Small intestine (tissue), 7 donors: ENCODE data around the gene PLXNA4. TPM values are rescaled to one million over a fixed set of nuclear protein-coding genes. Genes with fewer than 3 reads are reported as not detected.
A peak's percentile ranks its signal among the peaks of the same experiment; 100 is the strongest.

Source experiments
- DNase-seq, 2 donors: peaks; one replicate each; pipeline versions ENCODE4 v3.0.0 to v3.0.0-alpha.2; 2013
- FAIRE-seq: peaks from 2 replicates; lab custom pipeline; 2012; peaks lifted over from hg19 to GRCh38; lab: Jason Lieb, UNC
- H3K27ac ChIP-seq, 3 donors: one replicate each; pipeline ENCODE4 v1.5.1; 2013; ENCODE audit warnings: low read length in 2 of 3, mild to moderate bottlenecking in 2 of 3, control low read depth in 1 of 3, inconsistent platforms in 1 of 3, low read depth in 1 of 3, moderate library complexity in 1 of 3
- H3K27me3 ChIP-seq, 3 donors: one replicate each; pipeline ENCODE4 v1.6.1; 2013; ENCODE audit warnings: low read length in 3 of 3, inconsistent platforms in 1 of 3; ENCODE audit not compliant: control insufficient read depth in 3 of 3, insufficient read depth in 3 of 3
- H3K36me3 ChIP-seq, 3 donors: one replicate each; pipeline ENCODE4 v1.6.1; 2013; ENCODE audit warnings: low read length in 3 of 3, inconsistent platforms in 1 of 3, low read depth in 1 of 3, mild to moderate bottlenecking in 1 of 3, moderate library complexity in 1 of 3; ENCODE audit not compliant: control insufficient read depth in 3 of 3, insufficient read depth in 2 of 3
- H3K4me1 ChIP-seq, 3 donors: one replicate each; pipeline ENCODE4 v1.6.1; 2013; ENCODE audit warnings: low read length in 2 of 3, inconsistent platforms in 1 of 3, low read depth in 1 of 3, mild to moderate bottlenecking in 1 of 3, moderate library complexity in 1 of 3; ENCODE audit not compliant: control insufficient read depth in 3 of 3, insufficient read depth in 2 of 3
- H3K4me3 ChIP-seq, 3 donors: one replicate each; pipeline ENCODE4 v1.5.1; 2013; ENCODE audit warnings: low read length in 3 of 3, control low read depth in 1 of 3, inconsistent platforms in 1 of 3, low read depth in 1 of 3, mild to moderate bottlenecking in 1 of 3, moderate library complexity in 1 of 3
- H3K9me3 ChIP-seq, 2 donors: one replicate each; pipeline ENCODE4 v1.6.1; 2013; ENCODE audit warnings: low read depth in 1 of 2, low read length in 1 of 2; ENCODE audit not compliant: control insufficient read depth in 2 of 2, insufficient read depth in 1 of 2
- WGBS, 3 donors: extraction: QIAGEN DNeasy Blood & Tissue Kit; methylation state at CpG; one replicate each; pipeline ENCODE4 v1.1.7; 2013; 5-methylcytosine and 5-hydroxymethylcytosine counted together
- polyA plus RNA-seq, 4 donors: library from polyadenylated mRNA; stranded (reverse) in 3 of 4; unstranded in 1 of 4; fragments of 200-250 nt in 3 of 4; fragments of 120-200 nt in 1 of 4; gene quantifications; one replicate each; pipeline versions ENCODE4 v1.2.1 to v1.2.3, GENCODE V29; 2013
- donor health status: healthy with polysubstance abuse.
- donor health status: control.
- donor health status: control.
- donor health status: Bipolar disorder and iron deficiency.
- donor health status: healthy.

Gene PLXNA4
- polyA plus RNA-seq, 4 donors = under 0.01 to 3.9 (median 1.2) TPM; not detected in 1

DNA sequence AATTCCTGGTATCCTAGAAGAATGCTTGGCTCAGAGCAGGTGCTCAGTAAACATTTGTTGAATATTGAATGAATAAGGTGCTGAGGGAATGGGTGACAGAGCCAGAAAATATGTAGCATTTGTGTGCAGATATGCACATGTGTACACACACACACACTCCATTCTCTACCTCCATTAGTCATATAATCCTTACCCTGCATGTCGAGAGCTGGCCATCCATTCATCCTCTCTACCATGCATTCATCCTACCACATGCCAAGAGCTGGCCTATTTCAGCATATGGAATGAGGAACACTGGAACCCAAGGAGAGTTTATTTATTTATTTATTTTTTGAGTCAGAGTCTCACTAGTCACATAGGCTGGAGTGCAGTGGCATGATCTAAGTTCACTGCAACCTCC is 284.8 kb downstream of the PLXNA4 start:
- DNase-seq (no peak), FAIRE-seq (no peak)
- Histone ChIP-seq H3K27me3 (peaks cover 0 to 2% (median 0%) of the 10 kb centered on the region in 3 donors), H3K4me3 (no peak overlapping the region), H3K9me3 (no peaks in the 10 kb centered on the region), H3K4me1 (no peaks in the 10 kb centered on the region), H3K27ac (no peak overlapping the region), H3K36me3 (no peaks in the 10 kb centered on the region)
- WGBS, 3 donors = 83 to 98% (median 93%) methylated on average over 1 of the region's 1 CpG

DNA sequence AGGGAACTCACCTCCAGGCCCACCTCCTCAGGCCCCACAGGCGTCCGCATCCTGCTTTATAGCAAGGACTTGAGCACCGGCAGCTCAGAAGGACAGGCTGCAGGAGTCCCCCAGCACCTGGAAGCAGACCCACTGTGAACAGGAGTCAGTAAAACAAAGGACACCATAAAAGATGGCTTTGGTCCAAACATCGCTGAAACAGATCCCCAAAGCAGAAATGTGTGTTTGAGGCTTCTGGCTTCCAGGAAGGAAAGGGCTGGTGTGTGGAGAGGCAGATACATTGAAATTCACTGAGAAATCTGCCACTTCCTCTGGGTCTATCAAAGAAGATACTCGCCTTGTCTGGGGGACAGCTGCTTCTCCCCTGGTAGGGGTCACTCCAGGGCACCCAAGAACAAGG is 286.2 kb downstream of the PLXNA4 start:
- Histone ChIP-seq H3K9me3 (no peaks in the 10 kb centered on the region), H3K4me3 (no peak overlapping the region), H3K27me3 (peaks cover 0 to 2% (median 0%) of the 10 kb centered on the region in 3 donors), H3K4me1 (no peaks in the 10 kb centered on the region), H3K27ac (no peak overlapping the region), H3K36me3 (no peaks in the 10 kb centered on the region)
- FAIRE-seq = no peak
- no peak for DNase-seq
- 69 to 78% (median 74%) methylated on average over 5 of the region's 5 CpGs for WGBS, 3 donors

DNA sequence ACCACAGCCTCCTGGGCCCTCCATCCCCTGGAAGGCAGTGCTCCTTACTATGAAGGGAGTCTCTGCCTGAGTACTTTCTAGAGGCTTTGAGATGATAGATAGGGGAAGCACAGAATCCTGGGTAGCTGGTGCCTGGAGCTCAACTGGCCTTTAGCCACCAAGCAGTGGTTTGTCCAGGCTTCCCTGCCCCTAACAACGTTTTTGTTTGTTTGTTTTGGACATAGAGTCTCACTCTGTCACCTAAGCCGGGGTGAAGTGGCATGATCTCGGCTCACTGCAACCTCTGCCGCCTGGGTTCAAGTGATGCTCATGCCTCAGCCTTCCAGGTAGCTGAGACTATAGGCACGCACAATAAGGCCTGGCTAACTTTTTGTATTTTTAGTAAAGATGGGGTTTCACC is 289.4 kb downstream of the PLXNA4 start:
- 74 to 77% (median 75%) methylated on average over 5 of the region's 5 CpGs for WGBS, 3 donors

DNA sequence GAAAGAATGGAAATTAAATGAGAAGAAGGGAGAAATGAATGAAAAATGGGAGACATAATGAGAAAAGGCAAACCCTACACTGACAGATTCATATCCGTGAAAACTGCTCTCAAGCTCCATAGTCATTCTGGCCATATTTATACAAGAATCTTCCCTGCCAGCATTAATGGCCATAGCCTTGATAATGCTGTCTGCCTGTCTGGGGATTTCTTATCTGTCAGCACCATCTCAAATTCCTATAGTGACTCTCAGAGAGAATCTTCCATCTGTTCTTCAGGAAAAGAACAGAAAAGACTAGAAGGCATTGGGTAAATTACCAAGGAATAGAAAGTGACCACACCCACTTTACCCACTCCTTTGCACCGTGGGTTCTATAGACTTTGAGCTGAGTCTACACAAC is 295.9 kb downstream of the PLXNA4 start:
- DNase-seq (no peak), FAIRE-seq (no peak)
- H3K27me3 ChIP-seq = peaks cover 0 to 4% (median 0%) of the 10 kb centered on the region in 3 donors
- H3K27ac ChIP-seq = no peak overlapping the region
- peaks cover 0 to 3% (median 0%) of the 10 kb centered on the region in 3 donors for H3K4me1 ChIP-seq
- no peak overlapping the region for H3K4me3 ChIP-seq
- no peaks in the 10 kb centered on the region for H3K9me3 ChIP-seq
- H3K36me3 ChIP-seq = no peaks in the 10 kb centered on the region
- WGBS, 3 donors = 48 to 61% (median 52%) methylated on average over 2 of the region's 2 CpGs

More for the DNA sequence above, 289.4 kb downstream of the PLXNA4 start:
- Histone ChIP-seq H3K9me3 (no peaks in the 10 kb centered on the region), H3K4me3 (no peak overlapping the region), H3K27me3 (peaks cover 0 to 2% (median 0%) of the 10 kb centered on the region in 3 donors), H3K36me3 (no peaks in the 10 kb centered on the region), H3K4me1 (no peaks in the 10 kb centered on the region), H3K27ac (no peak overlapping the region)
- DNase-seq (no peak), FAIRE-seq (no peak)

DNA sequence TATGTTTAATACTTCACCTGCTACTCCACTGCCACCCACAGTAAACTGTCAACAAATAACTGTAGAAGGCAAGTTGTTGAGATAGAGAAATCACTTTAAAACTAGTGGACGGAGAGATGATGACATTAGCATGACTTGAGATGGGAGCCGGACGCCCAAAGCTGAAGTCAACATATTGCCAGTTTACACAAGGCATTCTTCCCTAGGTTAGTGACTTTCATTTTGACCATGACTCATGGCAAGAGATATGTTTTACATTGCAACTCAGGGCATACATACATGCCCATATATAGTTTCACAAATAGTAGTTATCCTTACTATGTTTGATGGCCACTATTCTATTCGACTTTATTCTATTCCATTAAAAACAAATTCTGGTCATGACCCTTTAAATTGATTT is 296.6 kb downstream of the PLXNA4 start:
- WGBS, 3 donors = 89 to 96% (median 90%) methylated on average over 4 of the region's 4 CpGs
- DNase-seq (no peak), FAIRE-seq (no peak)
- Histone ChIP-seq H3K27me3 (peaks cover 0 to 4% (median 0%) of the 10 kb centered on the region in 3 donors), H3K4me1 (peaks cover 0 to 3% (median 0%) of the 10 kb centered on the region in 3 donors), H3K9me3 (no peaks in the 10 kb centered on the region), H3K4me3 (no peak overlapping the region), H3K27ac (no peak overlapping the region), H3K36me3 (no peaks in the 10 kb centered on the region)

DNA sequence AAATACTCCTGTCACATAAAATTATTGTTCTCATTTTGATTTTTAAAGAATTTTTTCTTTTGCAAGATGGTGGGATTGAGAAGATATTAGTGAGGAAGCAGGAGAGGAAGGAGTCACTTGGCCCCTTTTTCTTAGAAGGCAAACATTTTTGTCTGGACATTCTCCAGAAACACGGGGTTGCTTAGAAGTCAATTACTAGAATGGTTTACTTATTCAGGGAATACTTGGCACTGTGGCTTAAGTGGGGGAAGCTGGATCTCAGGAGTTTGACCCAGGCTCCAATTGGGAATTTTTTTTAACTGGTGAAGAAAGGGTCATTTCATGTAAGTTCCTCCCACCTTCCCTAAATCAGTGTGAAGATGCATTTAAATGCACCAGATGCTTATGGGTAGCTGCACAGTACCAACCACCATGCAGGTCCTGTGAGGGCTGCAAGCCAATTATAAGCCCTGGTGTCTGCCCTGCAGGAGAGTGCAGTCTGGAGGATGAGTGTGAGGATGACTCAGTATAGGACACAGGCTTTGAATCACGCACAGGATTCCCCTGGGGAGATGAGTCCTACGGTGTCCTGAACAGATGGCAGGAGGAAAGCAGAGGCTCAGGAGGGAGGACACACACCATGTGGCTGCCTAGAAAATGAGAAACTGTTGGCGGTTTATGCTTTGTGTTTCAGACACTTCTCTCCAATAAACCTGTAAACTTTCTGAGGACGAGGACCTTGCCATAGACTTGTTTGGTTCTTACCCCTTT is 299.1 kb downstream of the PLXNA4 start:
- Histone ChIP-seq H3K27me3 (peaks cover 0 to 4% (median 0%) of the 10 kb centered on the region in 3 donors), H3K27ac (no peak overlapping the region), H3K4me3 (no peak overlapping the region), H3K4me1 (peaks cover 0 to 3% (median 0%) of the 10 kb centered on the region in 3 donors), H3K36me3 (no peaks in the 10 kb centered on the region), H3K9me3 (no peaks in the 10 kb centered on the region)
- FAIRE-seq (no peak), DNase-seq (no peak)
- 58 to 68% (median 64%) methylated on average over 5 of the region's 5 CpGs for WGBS, 3 donors

DNA sequence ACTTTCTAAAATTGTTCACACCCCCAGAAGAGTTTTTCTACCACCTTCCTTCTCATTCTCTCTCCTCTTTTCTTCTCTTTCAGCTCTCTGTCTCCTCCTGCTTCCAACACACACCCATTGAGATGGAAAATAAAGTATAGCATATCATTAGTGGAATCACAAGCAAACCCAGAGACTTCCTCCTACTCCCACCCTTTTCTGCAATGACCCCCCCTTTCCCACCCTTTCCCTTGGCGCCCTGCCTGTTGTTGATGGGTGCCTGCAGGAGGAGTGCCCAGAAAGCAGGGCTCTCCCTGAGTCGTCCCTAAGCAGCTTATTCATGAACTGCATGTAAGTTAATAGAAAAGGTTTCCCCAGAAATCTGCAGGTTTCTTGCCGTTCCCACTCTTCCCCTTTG is 300.0 kb downstream of the PLXNA4 start:
- no peak overlapping the region for H3K27ac ChIP-seq
- H3K4me3 ChIP-seq = no peak overlapping the region
- H3K27me3 ChIP-seq = peaks cover 0 to 4% (median 0%) of the 10 kb centered on the region in 3 donors
- no peaks in the 10 kb centered on the region for H3K9me3 ChIP-seq
- WGBS, 3 donors = 14 to 22% (median 16%) methylated on average over 3 of the region's 3 CpGs
- H3K36me3 ChIP-seq = no peaks in the 10 kb centered on the region
- no peak for DNase-seq
- H3K4me1 ChIP-seq = peaks cover 0 to 3% (median 0%) of the 10 kb centered on the region in 3 donors
- no peak for FAIRE-seq

DNA sequence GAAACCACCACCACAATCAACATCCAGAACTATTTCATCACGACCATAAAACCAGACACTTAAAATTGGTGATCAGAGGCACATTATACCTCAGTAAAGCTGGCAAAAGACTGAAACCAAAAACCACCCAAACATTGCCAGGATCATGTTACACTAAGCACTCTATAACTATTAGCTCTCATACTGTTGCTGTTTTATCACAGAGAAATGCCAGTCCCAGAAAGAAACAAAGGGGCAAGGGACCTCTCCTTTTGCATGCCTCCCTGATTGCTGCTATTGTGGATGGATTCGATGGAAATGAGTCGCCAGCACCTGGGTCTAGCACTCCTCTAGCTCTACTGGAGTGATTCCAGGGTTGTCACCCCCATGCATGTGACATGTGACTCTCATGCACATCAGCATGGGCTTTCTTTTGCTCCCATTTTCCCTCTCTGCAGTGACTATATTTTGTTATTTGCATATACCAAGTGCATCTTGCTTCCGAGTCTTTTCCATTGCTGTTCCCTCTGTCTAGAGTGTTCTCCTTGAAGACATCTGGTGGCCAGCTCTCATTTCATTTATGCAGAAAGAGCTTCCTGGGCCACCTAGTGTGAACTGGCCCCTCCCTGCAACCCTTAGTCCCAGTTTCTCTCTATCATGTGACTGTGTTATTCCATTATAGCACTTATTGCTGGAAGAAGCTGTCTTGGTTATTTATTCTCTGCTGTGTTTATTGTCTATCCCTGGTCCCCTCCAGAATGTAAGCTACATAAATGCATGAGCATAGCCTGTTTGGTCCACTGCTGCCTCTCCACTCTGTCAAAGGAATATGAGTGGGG is 300.6 kb downstream of the PLXNA4 start:
- DNase-seq (peak; percentile 10 to 26), FAIRE-seq (no peak)
- Histone ChIP-seq H3K27me3 (peaks cover 0 to 4% (median 0%) of the 10 kb centered on the region in 3 donors), H3K9me3 (no peaks in the 10 kb centered on the region), H3K4me1 (peaks cover 0 to 3% (median 0%) of the 10 kb centered on the region in 3 donors), H3K36me3 (no peaks in the 10 kb centered on the region), H3K4me3 (no peak overlapping the region), H3K27ac (no peak overlapping the region)
- WGBS, 3 donors = 63 to 74% (median 73%) methylated on average over 4 of the region's 4 CpGs
